Right ventricle myocardium superior (tissue), 1 donor: ENCODE results near the gene OSBPL8. TPM values are rescaled to one million over a fixed set of nuclear protein-coding genes. Genes with fewer than 3 reads are reported as not detected.
"Not testable (repeated sequence)": the region's sequence is repeated elsewhere in the genome, so short reads cannot be mapped to it uniquely, and the experiment has no call there.

Experiments
- ATAC-seq: fragments of 200-7000 bp; cut with Tn5 transposase; one replicate; pipeline ENCODE4 v1.9.1; 2020; ENCODE audit warnings: mild to moderate bottlenecking; ENCODE audit not compliant: poor library complexity
- DNase-seq: peaks from one replicate; pipeline ENCODE4 v3.0.0-alpha.2; 2020
- intact Hi-C: fragments of 100-400 bp; cut with DNase I; formaldehyde crosslinking; loops from one replicate; pipeline ENCODE4 v1.11.2; 2022
- total RNA-seq: library from RNA; stranded (reverse); fragmentation: NEBNext Ultra II Directional; extraction: Animal tissue kit (Norgen Biotek cat#: 25700); gene quantifications from one replicate; pipeline ENCODE4 v1.2.1, GENCODE V29; 2021
- donor health status: DM: no; HTN: yes; CAD: no; lungs with severe emphysema.

Gene OSBPL8
- total RNA-seq, 1 donor from 2014 or later = 24.9 TPM

DNA sequence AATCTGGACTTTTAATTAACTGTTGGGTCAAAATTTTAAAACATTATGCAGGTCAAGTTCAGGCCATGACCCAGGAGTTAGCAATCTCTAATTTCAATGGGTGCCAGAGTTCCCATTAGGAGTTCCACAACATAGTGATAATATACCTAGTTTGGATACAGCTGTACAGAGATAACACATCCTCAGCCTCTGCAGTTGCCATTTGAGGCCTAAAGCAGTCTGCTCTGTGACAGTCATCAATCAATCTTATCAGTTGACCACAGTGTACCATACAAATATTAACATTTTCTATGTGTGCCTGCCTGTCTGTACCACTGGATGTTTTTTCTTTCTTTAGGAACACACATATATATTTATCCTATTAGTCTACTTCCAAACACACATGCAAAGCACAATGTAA is 157.3 kb downstream of the OSBPL8 start:
- DNase-seq = no peak
- ATAC-seq = no peak
- intact Hi-C loops = no loop called here

DNA sequence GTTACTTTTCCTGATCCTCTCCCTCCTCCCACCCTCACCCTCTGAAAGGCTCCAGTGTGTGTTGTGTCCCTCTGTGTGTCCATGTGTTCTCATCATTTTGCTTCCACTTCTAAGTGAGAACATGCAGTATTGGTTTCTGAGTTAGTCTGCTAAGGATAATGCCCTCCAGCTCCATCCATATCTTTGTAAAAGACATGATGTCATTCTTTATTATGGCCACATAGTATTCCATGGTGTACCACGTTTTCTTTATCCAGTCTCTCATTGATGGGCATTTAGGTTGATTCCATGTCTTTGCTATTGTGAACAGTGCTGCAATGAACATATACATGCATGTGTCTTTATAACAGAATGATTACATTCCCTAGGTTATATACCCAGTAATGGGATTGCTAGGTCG is 159.4 kb downstream of the OSBPL8 start:
- ATAC-seq = no peak
- intact Hi-C loops = no loop called here
- no peak for DNase-seq

DNA sequence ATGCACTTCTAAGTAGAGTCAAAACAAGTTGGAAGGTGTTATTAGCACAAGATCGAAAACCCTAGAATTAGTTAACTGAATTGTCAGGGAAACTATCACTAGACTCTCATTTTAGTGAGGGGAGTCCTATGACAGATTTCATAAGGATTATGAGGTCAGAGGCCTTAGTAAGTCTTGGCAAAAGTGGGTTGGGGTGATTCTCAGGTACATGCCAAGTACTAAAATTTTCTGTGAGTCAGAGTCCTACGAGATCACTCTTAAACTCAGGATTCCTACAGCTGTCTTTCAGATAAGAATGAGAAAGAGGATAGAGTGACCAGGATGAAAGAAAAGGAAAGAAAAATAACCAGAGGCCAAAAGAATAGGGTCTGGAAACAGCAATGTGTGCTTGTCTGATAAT is 160.5 kb downstream of the OSBPL8 start:
- intact Hi-C loops = no loop called here
- no peak for ATAC-seq
- no peak for DNase-seq

DNA sequence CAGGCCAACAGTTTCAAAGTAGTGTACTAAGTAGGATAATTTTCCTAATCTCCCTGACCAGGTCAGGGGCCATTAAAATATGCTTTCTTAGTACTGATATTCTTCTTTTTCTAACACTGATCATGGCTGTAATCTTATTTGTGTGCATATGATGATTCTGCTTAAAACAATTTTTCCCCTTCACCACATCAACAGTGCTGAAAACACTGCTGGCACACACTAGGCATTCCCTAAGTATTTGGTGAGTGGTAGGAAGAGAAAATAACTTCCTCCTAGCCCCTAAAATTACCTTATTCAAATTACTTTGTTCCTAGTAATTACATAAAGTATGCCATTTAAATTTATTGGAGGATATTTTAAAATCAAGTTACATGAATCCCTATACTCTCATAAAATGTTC is 161.5 kb downstream of the OSBPL8 start:
- DNase-seq = no peak
- intact Hi-C loops = no loop called here
- no peak for ATAC-seq

DNA sequence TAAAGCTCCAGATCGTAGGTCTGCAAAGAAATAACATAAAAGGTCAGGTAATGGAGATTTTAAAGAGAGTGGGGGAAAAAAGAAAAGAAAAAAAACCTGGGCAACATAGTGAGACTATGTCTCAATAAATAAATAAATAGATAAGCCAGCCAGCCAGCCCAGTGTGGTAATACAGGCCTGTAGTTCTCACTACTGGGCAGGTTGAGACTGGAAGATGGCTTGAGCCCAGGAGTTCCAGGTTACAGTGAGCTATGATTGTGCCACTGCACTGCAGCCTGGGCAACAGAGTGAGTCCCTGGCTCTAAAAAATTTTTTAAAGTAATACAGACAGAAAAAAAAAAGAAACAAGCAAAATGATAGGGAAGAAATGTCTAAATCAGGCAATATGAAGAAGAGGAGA is 168.1 kb downstream of the OSBPL8 start:
- ATAC-seq (no peak), DNase-seq (no peak)
- intact Hi-C loops = no loop called here

DNA sequence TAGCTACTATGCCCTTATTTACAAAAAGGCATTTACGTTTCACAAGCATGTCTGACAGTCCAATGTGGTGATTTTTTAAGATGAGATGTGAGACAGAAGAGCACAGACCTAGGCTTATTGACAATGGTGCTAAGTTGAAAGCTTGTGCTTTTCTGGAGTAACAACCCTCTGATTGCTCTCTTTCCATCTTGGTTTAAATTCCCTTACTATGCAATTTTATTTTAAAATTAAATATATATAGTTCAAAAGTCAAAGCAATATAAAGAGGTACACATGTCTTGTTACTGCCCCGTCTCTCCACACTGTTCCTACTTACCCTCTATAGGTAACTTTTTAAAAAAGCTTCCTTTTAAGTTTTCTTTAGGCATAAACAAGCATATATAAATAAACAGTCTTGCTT is 172.0 kb downstream of the OSBPL8 start:
- intact Hi-C loops = no loop called here
- DNase-seq (no peak), ATAC-seq (no peak)

DNA sequence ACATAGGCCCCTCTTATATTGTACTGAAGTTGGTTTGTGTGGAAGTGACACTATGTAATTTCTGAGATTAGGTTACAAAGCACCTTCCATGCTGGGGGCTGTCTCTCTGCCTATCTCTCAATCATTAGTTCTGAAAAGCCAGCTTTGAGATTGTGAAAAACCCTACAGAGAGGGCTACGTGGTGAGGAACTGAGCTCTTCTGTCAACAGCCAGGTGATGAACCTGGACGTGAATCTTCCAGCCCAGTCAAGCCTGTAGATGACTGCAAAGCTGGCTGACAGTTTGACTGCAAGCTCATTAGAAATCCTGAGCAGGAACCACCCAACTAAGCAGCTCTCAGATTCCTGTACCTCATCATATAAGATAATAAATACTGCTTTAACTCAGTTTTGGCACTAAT is 175.0 kb downstream of the OSBPL8 start:
- ATAC-seq = no peak
- intact Hi-C loops = no loop called here
- no peak for DNase-seq

DNA sequence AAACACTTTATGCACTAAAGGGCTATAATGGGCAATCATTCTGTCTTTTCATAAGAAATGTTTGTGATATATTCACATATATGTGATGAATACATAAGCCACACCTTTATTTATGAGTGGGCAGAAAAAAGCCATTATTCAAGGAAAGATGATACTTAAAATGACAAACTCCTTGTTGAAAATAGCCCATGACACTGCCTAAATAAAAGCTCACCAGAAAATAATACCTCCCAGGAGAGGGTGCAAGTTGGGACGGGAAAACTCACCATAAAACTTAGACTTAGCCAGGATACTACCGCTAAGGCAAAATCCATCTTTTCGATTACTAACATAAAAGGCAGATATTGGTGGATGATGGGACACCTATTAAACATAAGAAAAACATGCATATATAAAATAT is 175.6 kb downstream of the OSBPL8 start:
- DNase-seq (no peak), ATAC-seq (no peak)
- intact Hi-C loops = no loop called here

DNA sequence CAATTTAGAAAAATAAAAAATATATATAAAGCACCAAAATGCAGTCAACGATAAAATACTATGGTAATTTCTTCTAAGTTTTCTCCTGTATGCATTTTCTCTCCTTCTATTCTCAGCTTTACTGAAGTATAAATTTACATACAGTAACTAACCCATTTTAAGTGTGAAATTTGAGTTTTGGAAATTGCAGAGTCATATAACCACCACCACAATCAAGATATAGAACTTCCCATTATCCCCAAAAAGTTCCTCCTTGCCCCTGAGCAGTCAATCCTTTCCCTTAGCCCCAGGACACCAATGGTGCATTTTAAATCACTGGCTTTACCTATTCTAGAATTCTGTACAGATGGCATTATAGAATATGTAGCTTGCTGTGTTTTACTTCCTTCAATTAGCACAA is 180.3 kb downstream of the OSBPL8 start:
- no peak for ATAC-seq
- no peak for DNase-seq
- intact Hi-C loops = no loop called here

DNA sequence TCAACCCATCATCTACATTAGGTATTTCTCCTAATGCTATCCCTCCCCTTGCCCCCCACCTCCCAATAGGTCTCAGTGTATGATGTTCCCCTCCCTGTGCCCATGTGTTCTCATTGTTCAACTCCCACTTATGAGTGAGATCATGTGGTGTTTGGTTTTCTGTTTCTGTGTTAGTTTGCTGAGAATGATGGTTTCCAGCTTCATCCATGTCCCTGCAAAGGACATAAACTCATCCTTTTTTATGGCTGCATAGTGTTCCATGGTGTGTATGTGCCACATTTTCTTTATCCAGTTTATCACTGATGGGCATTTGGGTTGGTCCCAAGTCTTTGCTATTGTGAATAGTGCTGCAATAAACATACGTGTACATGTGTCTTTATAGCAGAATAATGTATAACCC is 182.7 kb downstream of the OSBPL8 start:
- intact Hi-C loops, ATAC-seq, DNase-seq: not testable (repeated sequence)

DNA sequence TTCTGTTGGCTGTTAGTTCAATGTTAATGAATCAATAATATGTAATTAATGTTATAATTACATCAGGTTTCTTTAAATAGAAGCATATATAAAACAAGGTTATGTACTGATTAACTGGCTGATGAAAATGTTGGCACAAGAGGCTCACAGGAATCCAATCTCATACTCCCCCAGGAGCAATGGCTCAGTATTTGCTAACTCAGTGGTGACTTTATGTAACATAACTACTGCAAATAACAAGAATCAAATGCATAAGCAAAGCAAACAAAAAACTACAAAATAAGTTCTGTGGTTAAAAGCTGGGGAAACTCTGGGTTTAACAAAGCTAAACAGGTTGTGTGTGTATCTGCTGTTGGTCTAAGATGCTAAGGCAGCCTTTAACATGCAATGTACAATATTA is 183.6 kb downstream of the OSBPL8 start:
- intact Hi-C loops = no loop called here
- DNase-seq = no peak
- no peak for ATAC-seq

DNA sequence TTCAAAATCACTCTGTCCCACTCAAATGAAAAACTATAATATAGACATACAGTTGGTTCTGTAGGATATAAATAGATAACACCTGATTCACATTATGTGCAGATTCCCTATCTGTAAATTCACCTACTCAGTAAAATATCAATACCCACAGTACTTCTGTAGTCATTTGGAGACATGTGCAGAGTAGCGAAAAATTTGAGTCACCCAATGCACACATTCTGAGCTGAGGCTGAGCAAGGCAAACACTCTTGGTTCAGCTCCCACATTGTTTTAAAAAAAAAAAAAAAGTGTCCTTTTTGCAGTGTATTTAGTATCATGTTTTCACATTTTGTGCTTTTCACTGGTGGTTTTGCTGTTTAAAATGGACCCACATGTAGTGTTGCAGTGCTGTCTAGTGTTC is 184.1 kb downstream of the OSBPL8 start:
- intact Hi-C loops = no loop called here
- DNase-seq (no peak), ATAC-seq (no peak)

DNA sequence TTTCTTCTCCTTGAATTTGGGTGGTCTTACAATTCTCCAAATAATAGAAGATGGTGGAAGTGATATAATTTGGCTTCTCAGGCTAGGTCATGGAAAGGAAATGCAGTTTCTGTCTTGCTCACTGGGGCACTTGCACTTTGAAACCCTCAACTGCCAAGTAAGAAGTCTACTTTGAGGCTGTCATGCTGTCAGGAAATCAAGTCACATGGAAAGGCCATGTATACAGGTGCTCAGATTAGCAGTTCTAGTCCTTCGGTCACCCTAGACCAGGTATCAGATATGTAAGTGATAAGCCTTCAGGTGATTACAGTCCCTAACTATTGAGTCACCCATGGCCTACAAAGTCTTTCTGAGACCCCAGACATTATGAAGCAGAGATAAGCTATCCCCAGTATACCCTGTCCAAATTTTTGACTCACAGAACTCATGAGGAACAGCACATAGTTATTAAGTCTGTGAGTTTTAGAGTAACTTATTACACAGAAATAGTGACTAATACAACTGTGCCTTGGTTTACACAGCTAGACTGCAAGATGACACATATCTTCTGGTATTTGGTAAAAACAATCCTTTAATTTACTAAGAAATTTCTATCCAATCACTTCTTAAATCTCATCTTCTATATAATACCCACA is 185.1 kb downstream of the OSBPL8 start:
- DNase-seq (no peak), ATAC-seq (no peak)
- intact Hi-C loops = no loop called here

DNA sequence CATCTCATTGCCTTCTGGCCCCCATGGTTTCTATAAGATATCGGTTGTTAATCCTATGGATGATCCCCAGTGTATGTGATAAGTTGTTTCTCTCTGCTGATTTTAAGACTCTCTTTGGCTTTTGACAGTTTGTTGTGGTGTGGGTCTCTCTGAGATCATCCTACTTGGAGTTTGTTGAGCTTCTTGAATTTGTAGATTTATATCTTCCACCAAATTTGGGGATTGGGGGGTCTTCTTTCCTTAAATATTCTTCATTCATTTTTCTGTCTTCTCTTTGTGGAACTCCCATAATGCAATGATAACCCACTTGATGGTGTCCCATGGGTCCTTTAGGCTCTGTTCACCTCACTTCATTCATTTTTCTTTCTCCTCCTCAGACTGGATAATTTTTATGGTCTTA is 191.3 kb downstream of the OSBPL8 start:
- intact Hi-C loops = no loop called here
- no peak for ATAC-seq

DNA sequence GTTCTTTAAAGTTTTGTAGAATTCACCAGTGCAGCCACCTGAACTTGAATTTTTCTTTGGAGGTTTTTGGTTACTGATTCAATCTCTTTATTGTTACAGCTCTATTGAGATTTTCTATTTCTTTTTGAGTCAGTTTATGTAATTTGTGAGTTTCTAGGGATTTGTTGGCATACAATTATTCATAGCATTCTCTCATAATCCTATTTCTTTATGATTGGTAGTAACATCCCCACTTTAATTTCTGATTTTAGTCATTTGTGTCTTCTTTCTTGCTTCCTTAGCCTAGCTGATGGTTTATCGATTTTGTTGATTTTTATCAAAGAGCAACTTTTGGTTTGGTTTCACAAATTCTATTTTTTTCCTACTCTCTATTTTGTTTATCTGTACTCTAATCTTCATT is 193.4 kb downstream of the OSBPL8 start:
- DNase-seq = no peak
- intact Hi-C loops = no loop called here
- ATAC-seq = no peak

More for the DNA sequence above, 191.3 kb downstream of the OSBPL8 start:
- no peak for DNase-seq

DNA sequence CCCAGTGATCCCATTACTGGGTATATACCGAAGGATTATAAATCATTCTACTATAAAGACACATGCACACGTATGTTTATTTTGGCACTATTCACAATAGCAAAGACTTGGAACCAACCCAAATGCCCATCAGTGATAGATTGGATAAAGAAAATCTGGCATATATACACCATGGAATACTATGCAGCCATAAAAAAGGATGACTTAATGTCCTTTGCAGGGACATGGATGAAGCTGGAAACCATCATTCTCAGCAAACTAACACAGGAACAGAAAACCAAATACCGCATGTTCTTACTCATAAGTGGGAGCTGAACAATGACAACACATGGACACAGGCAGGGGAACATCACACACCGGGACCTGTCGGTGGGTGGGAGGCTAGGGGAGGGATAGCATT is 195.4 kb downstream of the OSBPL8 start:
- intact Hi-C loops, ATAC-seq, DNase-seq: not testable (repeated sequence)

DNA sequence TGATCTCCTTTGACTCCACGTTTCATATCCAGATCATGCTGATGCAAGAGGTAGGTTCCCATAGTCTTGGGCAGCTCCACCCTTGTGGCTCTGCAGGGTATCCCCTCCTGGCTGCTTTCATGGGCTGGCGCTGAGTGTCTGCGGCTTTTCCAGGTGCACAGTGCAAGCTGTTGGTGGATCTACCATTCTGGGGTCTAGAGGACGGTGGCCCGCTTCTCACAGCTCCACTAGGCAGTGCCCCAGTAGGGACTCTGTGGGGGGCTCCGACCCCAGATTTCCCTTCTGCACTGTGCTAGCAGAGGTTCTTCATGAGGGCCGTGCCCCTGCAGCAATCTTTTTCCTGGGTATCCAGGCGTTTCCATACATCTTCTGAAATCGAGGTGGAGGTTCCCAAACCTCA is 199.3 kb downstream of the OSBPL8 start:
- intact Hi-C loops = no loop called here
- DNase-seq (no peak), ATAC-seq (no peak)

DNA sequence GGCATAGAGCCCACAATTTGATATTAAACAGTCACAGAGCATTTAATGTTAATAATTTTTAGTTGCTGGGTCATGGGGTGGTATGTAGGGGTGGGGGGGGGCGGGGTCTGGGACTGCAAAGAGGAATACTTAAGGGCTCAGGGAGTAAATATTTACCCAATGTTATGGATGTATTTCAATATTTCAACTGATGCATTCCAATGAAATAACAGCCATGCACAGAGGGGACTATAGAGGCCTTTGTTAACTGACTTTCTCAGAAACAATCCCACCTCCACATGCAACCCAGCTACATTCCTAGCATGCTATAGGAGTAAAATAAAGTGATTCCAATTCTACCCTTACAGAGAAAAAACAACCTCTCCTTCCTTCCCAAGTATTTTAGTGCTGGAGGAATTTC is 203.5 kb downstream of the OSBPL8 start:
- DNase-seq = no peak
- intact Hi-C loops = no loop called here
- ATAC-seq = no peak

DNA sequence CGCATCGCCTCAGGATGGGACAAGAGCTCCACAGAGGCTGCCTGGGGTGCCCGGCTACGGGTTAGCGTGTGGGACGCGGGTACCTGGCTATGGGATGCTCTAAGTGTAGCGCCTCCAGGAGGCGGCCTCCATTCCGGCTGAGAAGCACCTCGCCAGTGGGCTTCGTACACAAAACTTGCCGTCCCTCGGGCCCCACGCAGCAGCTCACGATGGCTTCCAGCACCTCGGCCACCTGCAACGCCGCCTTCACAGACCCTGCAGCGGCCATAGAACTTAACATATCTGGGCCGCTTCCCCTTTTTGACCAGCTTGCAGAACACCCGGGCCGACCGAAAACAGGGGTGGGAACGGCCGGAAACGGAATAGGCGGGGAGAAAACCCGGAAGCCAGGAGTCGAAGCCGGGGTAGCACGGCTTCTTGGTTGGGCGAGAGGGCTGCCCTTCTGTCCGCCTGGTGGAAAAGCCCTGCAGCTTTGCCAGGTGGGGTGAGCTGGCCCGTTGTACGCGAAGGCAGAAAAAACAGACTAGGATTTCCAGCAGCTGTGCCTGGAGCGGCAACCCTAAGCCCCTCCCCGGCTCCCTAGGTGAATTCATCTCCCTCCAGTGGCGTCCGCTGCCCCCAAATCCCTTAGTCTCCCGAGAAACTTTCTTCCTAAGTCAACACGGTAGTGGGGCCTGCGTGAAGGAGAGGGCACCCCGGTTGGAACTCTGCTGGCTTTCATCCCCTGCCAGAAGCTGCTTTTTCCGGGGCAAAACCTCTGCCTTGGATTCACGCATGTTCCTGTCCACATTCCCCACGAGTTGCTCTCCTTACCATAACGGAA is 211.3 kb downstream of the OSBPL8 start, which contains the start of gene BBS10:
Gene BBS10 (minus strand): TSS at position 337 of the 823 bp plus-strand sequence. CDS start 57 bp downstream, at position 280.
- intact Hi-C loops = no loop called here
- DNase-seq = peak; percentile 94
- ATAC-seq = peak; percentile 98

DNA sequence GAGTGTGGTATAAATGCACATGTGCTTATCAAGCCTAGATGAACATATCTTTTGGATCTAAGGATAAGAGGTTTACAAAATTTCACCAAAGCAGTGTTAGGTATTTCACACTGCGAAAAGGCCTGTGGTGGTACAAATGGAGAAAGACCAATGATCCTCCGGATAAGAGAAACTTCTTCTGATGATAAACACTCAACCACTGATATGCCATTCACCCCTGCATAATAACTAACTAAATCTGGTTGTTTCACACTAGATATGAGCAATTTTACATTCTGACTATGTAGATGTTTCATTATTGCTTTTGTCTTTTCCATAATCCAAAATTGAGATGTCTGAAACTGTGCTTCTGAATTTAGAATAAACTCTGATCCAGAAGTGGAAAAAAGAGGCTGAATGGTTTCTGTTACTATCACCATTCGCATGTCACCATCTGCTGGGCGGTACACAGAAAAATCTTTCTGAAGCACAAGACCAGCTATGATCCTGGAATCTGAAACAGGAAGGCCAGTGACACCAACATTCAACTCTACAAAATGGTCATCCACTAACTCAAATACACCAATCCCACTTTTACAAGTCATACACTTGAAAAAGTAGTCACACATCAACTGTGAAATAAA is 212.7 kb downstream of the OSBPL8 start:
- intact Hi-C loops = no loop called here
- DNase-seq (no peak), ATAC-seq (peak; percentile 74)
